ENCODE measurements around the gene NPRL2. TPM values are rescaled to one million over a fixed set of nuclear protein-coding genes. Genes with fewer than 3 reads are reported as not detected.

NPRL2 gene
- total and polyA plus RNA-seq, 9 of the 15 experiments (the other 6 are each of a cell fraction or from before 2014, with no cell fraction given): 17.4 to 40.4 (median 24.4) TPM

- no TSS peak for BruUV-seq (replicated peaks)
- Histone ChIP-seq H3K36me3 (ENCODE audit: control insufficient read depth, insufficient read depth, low read length) (peaks cover 12% of the 10 kb centered on the region; the same call in 2 of the 3 replicates), H3K27ac (ENCODE audit: extremely low read depth, low read depth, low read length) (peak overlapping the region; percentile 83), H3K9me1 (ENCODE audit: control insufficient read depth, insufficient read depth, low read length) (no peaks in the 10 kb centered on the region), H3K4me1 (replicated peaks in 1 of 2; ENCODE audit: control insufficient read depth in 2 of 2, insufficient read depth in 2 of 2, low read length in 2 of 2) (peaks cover 25 to 53% of the 10 kb centered on the region in 2 experiments; a peak in 4 of 5 replicates), H3K4me3 (peak overlapping the region; percentile 45), H4K20me1 (replicated peaks; ENCODE audit: control insufficient read depth, insufficient read depth, low read length) (no peaks in the 10 kb centered on the region), H3K27me3 (ENCODE audit: control insufficient read depth in 2 of 2, insufficient read depth in 2 of 2, low read length in 2 of 2) (no peaks in the 10 kb centered on the region), H2AFZ (ENCODE audit: low read depth, low read length) (no peak overlapping the region), H3K9me3 (replicated peaks; ENCODE audit: control insufficient read depth, insufficient read depth, low read depth, low read length) (no peaks in the 10 kb centered on the region), H3K4me2 (ENCODE audit: insufficient read depth, low read length) (peak overlapping the region; percentile 80), H3K9ac (ENCODE audit: insufficient read depth in 1 of 2, low read depth in 2 of 2, low read length in 2 of 2) (peak overlapping the region; percentile 68 to 93), H3K79me2 (ENCODE audit: control insufficient read depth, insufficient read depth, low read length) (peaks cover 47% of the 10 kb centered on the region)
- POLR2A ChIA-PET: interaction anchor here (0.5 to 1.5 kb wide), 9 partner anchors 11 to 51 kb away, joined by 3 to 5 read pairs (median 4); partner anchors contain the start of gene LSMEM2
- in situ Hi-C loops (cut with MboI) (no loop called here), intact Hi-C loops (cut with micrococcal nuclease) (no loop called here)
- CTCF ChIA-PET (ENCODE audit: low intra/inter-chr PET ratio): no interaction called here
- no peak for ATAC-seq
- 76% methylated on average over 15 of the region's 32 CpGs for WGBS (ENCODE audit: insufficient coverage, low coverage, missing lambda C conversion rate)
- FAIRE-seq: no peak
- no peak for DNase-seq (ENCODE audit: extremely low read depth in 1 of 4, low spot score in 3 of 4)
- TF ChIP-seq ZNF639 (CRISPR knock-in tag; conservative IDR thresholded peaks at IDR 0.05 in 1 of 2, IDR thresholded peaks at IDR 0.05 in 1 of 2): no peak
- no peak for TF ChIP-seq ESRRB (CRISPR knock-in tag; IDR thresholded peaks at IDR 0.05; ENCODE audit: borderline replicate concordance)
- no peak for TF ChIP-seq ZNF57 (CRISPR knock-in tag; IDR thresholded peaks at IDR 0.05)
- TF ChIP-seq POLR2G (IDR thresholded peaks at IDR 0.05; ENCODE audit: low read depth, low read length): 0 out of 2 replicates have a peak, but pooled peaks have one; percentile 11
- TF ChIP-seq CLOCK (CRISPR knock-in tag; IDR thresholded peaks at IDR 0.05; ENCODE audit: borderline replicate concordance): no peak
- TF ChIP-seq ZNF224 (CRISPR knock-in tag; IDR thresholded peaks at IDR 0.05): no peak
- no peak for TF ChIP-seq NR2C2 (CRISPR knock-in tag; IDR thresholded peaks at IDR 0.05)
- TF ChIP-seq NR2C2 (tag; IDR thresholded peaks at IDR 0.05): 0 out of 2 replicates have a peak, but pooled peaks have one; percentile 12
- TF ChIP-seq SREBF2 (CRISPR knock-in tag; IDR thresholded peaks at IDR 0.05): no peak
- no peak for TF ChIP-seq RBM17 (IDR thresholded peaks at IDR 0.05; ENCODE audit: borderline replicate concordance, low read depth, low read length)
- TF ChIP-seq CCAR2 (IDR thresholded peaks at IDR 0.05; ENCODE audit: low read depth, low read length): no peak
- TF ChIP-seq RBFOX2 (IDR thresholded peaks at IDR 0.05; ENCODE audit: low read depth, low read length): peak; percentile 27; the same call in 1 of the 2 replicates
- TF ChIP-seq MXI1 (IDR thresholded peaks at IDR 0.05; ENCODE audit: low read depth, low read length): no peak
Observed at GRCh38 chr3:50302095-50303012, 48.2 kb downstream of the NPRL2 start.

All from K562 (cell line).